GM18873 (cell line): ENCODE measurements around the gene STARD9.
"Not testable (repeated sequence)": the region's sequence is repeated elsewhere in the genome, so short reads cannot be mapped to it uniquely, and the experiment has no call there.

ENCODE experiments used
- ATAC-seq: cut with Tn5 transposase; IDR thresholded peaks from one replicate; pipeline ENCODE4 v1.9.1; 2021; ENCODE audit warnings: mild to moderate bottlenecking, moderate library complexity, moderate number of reproducible peaks; ENCODE audit not compliant: unreplicated experiment, low FRiP score

Gene STARD9

GRCh38 chr15:42584031-42584765 is 8.8 kb downstream of the STARD9 start:
- ATAC-seq, result no peak

- no peak for ATAC-seq
Measured at GRCh38 chr15:42590619-42591237, 15.3 kb downstream of the STARD9 start.

GRCh38 chr15:42591238-42591934 is 16.0 kb downstream of the STARD9 start:
- ATAC-seq, result no peak

- no peak for ATAC-seq
Measured at GRCh38 chr15:42592716-42593115, 17.3 kb downstream of the STARD9 start.

- no peak for ATAC-seq
Measured at GRCh38 chr15:42593143-42593542, 17.7 kb downstream of the STARD9 start.

- ATAC-seq, result no peak
Measured at GRCh38 chr15:42594095-42594494, 18.7 kb downstream of the STARD9 start.

GRCh38 chr15:42595626-42596240 is 20.3 kb downstream of the STARD9 start:
- no peak for ATAC-seq

- not testable (repeated sequence) for ATAC-seq
Measured at GRCh38 chr15:42601316-42601715, 25.9 kb downstream of the STARD9 start.

- no peak for ATAC-seq
Measured at GRCh38 chr15:42602501-42602900, 27.1 kb downstream of the STARD9 start.

- no peak for ATAC-seq
Measured at GRCh38 chr15:42603978-42604377, 28.6 kb downstream of the STARD9 start.

GRCh38 chr15:42604894-42605744 is 29.7 kb downstream of the STARD9 start:
- no peak for ATAC-seq

GRCh38 chr15:42605796-42606195 is 30.4 kb downstream of the STARD9 start:
- no peak for ATAC-seq

GRCh38 chr15:42608110-42608531 is 32.7 kb downstream of the STARD9 start:
- ATAC-seq, result no peak

- ATAC-seq, result no peak
Measured at GRCh38 chr15:42608752-42609488, 33.5 kb downstream of the STARD9 start.

- ATAC-seq, result no peak
Measured at GRCh38 chr15:42611532-42611931, 36.1 kb downstream of the STARD9 start.

- ATAC-seq, result no peak
Measured at GRCh38 chr15:42612367-42612912, 37.0 kb downstream of the STARD9 start.

- no peak for ATAC-seq
Measured at GRCh38 chr15:42616107-42616506, 40.7 kb downstream of the STARD9 start.

GRCh38 chr15:42619656-42620371 is 44.4 kb downstream of the STARD9 start:
- no peak for ATAC-seq

GRCh38 chr15:42621386-42621785 is 46.0 kb downstream of the STARD9 start:
- no peak for ATAC-seq
